Measurements from ENCODE around the gene GAD2.

DNA sequence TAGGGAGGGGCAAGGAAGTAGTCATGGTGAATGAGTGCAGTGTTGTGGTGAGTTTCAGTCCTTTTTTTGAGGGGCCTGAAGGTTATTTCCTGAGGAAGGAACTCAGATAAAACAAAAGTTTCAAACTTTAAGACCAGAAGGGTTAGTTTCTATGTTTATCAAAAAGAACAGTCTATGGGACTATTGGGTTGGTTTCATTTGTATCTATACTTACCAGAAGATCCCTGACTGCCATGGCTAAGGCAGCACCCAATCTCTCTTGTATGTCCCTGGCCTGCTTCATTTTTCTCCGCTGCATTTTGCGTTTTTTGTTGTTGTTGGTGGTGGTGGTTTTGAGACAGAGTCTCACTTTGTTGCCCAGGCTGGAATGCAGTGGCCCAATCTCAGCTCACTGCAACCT lies 19.3 kb upstream of the GAD2 start:
- TF ChIP-seq, protein P1, sequence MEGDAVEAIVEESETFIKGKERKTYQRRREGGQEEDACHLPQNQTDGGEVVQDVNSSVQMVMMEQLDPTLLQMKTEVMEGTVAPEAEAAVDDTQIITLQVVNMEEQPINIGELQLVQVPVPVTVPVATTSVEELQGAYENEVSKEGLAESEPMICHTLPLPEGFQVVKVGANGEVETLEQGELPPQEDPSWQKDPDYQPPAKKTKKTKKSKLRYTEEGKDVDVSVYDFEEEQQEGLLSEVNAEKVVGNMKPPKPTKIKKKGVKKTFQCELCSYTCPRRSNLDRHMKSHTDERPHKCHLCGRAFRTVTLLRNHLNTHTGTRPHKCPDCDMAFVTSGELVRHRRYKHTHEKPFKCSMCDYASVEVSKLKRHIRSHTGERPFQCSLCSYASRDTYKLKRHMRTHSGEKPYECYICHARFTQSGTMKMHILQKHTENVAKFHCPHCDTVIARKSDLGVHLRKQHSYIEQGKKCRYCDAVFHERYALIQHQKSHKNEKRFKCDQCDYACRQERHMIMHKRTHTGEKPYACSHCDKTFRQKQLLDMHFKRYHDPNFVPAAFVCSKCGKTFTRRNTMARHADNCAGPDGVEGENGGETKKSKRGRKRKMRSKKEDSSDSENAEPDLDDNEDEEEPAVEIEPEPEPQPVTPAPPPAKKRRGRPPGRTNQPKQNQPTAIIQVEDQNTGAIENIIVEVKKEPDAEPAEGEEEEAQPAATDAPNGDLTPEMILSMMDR (IDR thresholded peaks at IDR 0.05) = no peak
- TF ChIP-seq POLR2A (IDR thresholded peaks at IDR 0.05) = no peak
